Osteoblast (primary cell): ENCODE measurements around the gene TRANK1. TPM values are rescaled to one million over a fixed set of nuclear protein-coding genes. Genes with fewer than 3 reads are reported as not detected.
"Not testable (repeated sequence)": the region's sequence is repeated elsewhere in the genome, so short reads cannot be mapped to it uniquely, and the experiment has no call there.

Experiments used
- DNase-seq: peaks from one replicate; pipeline ENCODE4 v3.0.0; 2011; ENCODE audit warnings: low spot score, mixed read lengths; ENCODE audit not compliant: insufficient read length; ENCODE audit errors: missing footprints
- H2AFZ ChIP-seq: 2 replicates; pipeline ENCODE4 v1.6.0; 2011; ENCODE audit warnings: mild to moderate bottlenecking, low read length
- H3K27ac ChIP-seq: 2 replicates; pipeline ENCODE4 v1.5.1; 2011; ENCODE audit warnings: mild to moderate bottlenecking, low read depth, low read length, moderate library complexity
- H3K27me3 ChIP-seq: 2 replicates; pipeline ENCODE4 v1.6.0; 2012; ENCODE audit warnings: mild to moderate bottlenecking, control low read depth, inconsistent platforms, low read length, moderate library complexity; ENCODE audit not compliant: insufficient read depth
- H3K36me3 ChIP-seq: 2 replicates; pipeline ENCODE4 v1.5.1; 2011; ENCODE audit warnings: mild to moderate bottlenecking, low read length, control low read depth, moderate library complexity; ENCODE audit not compliant: insufficient read depth
- H3K4me1 ChIP-seq: 2 replicates; pipeline ENCODE4 v1.5.1; 2011; ENCODE audit warnings: mild to moderate bottlenecking, low read length, control low read depth, moderate library complexity; ENCODE audit not compliant: insufficient read depth
- H3K4me2 ChIP-seq: 2 replicates; pipeline ENCODE4 v1.6.0; 2011; ENCODE audit warnings: mild to moderate bottlenecking, low read length; ENCODE audit not compliant: insufficient read depth
- H3K4me3 ChIP-seq: fragments of 200-600 bp; sonication (generic); 3 replicates; pipeline ENCODE4 v1.5.1; 2012; ENCODE audit warnings: mild to moderate bottlenecking, low read length, inconsistent platforms; ENCODE audit not compliant: insufficient read depth
- H3K79me2 ChIP-seq: 2 replicates; pipeline ENCODE4 v1.6.0; 2012; ENCODE audit warnings: mild to moderate bottlenecking, low read length, control low read depth, inconsistent platforms; ENCODE audit not compliant: insufficient read depth
- H3K9me3 ChIP-seq: 2 replicates; pipeline ENCODE4 v1.5.1; 2011; ENCODE audit warnings: low read depth, low read length, control low read depth
- H4K20me1 ChIP-seq: 2 replicates; pipeline ENCODE4 v1.6.0; 2012; ENCODE audit warnings: mild to moderate bottlenecking, low read length, control low read depth; ENCODE audit not compliant: insufficient read depth
- total RNA-seq: library from RNA; depleted of rRNA; stranded (reverse); fragments of >200 nt; gene quantifications from 2 replicates; pipeline ENCODE4 v1.2.3, GENCODE V29; 2012
- TF ChIP-seq, protein P1 (sequence below): IDR thresholded peaks from 2 replicates; pipeline ENCODE4 v1.5.1; 2011; ENCODE audit warnings: mild to moderate bottlenecking, low read depth, low read length, moderate library complexity; ENCODE audit errors: extremely low read depth

TRANK1 gene
- total RNA-seq, 1 donor: 30.8 TPM

DNA sequence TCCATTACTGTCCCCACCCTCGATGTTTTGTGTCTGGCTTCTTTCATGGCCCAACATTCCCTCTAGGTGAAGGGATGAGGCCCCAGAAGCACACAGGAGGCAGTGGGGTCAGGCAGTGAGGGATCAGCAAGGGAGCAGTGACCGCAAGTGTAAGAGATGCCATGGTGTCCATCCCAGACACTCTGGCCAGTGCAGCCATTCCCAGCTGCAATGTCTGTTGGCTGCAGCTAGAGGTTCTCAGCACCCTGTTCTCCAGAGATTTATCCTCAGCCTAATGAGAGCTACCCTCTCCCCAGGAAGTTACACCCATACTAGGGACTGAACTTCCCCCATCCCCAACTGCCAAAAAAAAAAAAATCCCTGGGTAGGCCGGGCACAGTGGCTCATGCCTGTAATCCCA lies 40.2 kb downstream of the TRANK1 start:
- Histone ChIP-seq H3K27me3 (no peaks in the 10 kb centered on the region), H3K9me3 (no peaks in the 10 kb centered on the region), H3K4me3 (no peak overlapping the region), H2AFZ (no peak overlapping the region), H3K79me2 (no peaks in the 10 kb centered on the region), H3K36me3 (peaks cover 3% of the 10 kb centered on the region), H3K4me1 (peaks cover 10% of the 10 kb centered on the region), H3K4me2 (no peak overlapping the region), H4K20me1 (no peaks in the 10 kb centered on the region), H3K27ac (no peak overlapping the region)
- TF ChIP-seq, protein P1, sequence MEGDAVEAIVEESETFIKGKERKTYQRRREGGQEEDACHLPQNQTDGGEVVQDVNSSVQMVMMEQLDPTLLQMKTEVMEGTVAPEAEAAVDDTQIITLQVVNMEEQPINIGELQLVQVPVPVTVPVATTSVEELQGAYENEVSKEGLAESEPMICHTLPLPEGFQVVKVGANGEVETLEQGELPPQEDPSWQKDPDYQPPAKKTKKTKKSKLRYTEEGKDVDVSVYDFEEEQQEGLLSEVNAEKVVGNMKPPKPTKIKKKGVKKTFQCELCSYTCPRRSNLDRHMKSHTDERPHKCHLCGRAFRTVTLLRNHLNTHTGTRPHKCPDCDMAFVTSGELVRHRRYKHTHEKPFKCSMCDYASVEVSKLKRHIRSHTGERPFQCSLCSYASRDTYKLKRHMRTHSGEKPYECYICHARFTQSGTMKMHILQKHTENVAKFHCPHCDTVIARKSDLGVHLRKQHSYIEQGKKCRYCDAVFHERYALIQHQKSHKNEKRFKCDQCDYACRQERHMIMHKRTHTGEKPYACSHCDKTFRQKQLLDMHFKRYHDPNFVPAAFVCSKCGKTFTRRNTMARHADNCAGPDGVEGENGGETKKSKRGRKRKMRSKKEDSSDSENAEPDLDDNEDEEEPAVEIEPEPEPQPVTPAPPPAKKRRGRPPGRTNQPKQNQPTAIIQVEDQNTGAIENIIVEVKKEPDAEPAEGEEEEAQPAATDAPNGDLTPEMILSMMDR: peak; percentile 49
- peak; percentile 87 for DNase-seq

DNA sequence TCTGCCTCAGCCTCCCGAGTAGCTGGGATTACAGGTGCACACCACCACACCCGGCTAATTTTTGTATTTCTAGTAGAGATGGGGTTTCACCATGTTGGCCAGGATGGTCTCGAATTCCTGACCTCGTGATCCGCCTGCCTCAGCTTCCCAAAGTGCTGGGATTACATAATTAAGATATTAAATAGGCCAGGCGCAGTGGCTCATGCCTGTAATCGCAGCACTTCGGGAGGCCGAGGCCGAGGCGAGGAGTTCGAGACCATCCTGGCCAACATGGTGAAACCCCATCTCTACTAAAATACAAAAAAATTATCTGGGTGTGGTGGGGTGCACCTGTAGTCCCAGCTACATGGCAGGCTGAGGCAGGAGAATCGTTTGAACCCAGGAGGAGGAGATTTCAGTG lies 40.8 kb downstream of the TRANK1 start:
- not testable (repeated sequence) for H3K27ac ChIP-seq, H3K9me3 ChIP-seq, H3K4me1 ChIP-seq, H3K4me3 ChIP-seq, H3K27me3 ChIP-seq, H3K4me2 ChIP-seq, H3K79me2 ChIP-seq, DNase-seq, H4K20me1 ChIP-seq, H2AFZ ChIP-seq, H3K36me3 ChIP-seq

DNA sequence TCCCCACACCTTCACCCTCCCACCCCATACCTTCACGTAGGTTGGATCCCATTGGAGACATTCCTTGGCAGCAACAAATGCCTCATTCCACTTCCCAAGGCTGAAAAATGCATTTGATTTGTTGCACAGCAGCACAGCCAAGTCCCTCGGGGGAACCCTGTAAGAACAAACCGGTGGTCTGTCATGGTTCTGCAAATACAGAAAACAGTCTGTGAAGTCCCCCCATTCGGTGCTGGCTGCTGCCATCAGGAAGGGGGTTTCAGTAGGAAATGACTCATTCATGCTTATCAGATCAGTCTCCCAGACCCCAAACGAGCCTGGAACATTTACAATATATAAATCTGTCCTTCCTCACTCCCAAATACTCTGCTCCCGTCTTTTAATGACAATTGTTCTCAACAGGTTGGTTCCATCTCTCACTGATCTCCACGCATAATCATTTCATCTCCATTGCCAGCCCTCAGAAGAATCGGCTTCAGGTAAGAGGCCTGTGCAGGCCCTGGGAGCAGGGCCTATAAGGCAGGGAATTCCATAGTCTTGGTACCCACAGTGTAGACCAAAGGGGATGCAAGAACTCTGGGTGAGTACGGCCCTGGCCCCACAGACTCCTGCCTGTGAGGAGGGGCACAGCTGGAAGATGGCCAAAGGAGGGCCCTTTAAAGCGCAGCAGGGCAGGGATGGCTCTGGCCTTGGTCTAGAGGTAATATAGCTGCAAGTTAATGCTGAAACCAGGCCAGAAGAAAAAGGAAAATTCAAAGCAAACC lies 41.6 kb downstream of the TRANK1 start:
- Histone ChIP-seq H2AFZ (no peak overlapping the region), H3K4me1 (peaks cover 6% of the 10 kb centered on the region), H4K20me1 (no peaks in the 10 kb centered on the region), H3K79me2 (no peaks in the 10 kb centered on the region), H3K4me3 (no peak overlapping the region), H3K27ac (no peak overlapping the region), H3K27me3 (no peaks in the 10 kb centered on the region), H3K9me3 (no peaks in the 10 kb centered on the region), H3K36me3 (peaks cover 3% of the 10 kb centered on the region), H3K4me2 (no peak overlapping the region)
- no peak for DNase-seq
- TF ChIP-seq, protein P1: no peak

DNA sequence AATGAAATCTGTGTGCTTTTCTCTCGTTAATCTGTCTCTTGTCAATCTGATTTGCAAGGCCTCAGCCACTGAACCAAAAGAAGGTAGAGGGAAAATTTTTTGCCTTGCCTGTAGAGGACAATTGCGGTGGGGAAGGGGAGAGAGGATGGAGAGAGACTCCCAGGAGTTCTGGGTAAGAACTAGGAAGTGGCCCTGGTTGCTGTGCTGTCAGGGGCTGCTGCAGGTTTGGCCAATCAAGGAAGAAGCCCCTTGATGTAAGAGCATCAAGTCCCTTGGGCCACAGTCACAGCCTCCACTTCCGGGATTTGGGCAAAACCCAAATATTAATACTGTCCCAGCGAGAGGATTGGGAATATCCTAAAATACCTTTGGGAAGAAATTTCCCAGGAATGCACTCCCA lies 43.3 kb downstream of the TRANK1 start:
- Histone ChIP-seq H3K27ac (no peak overlapping the region), H3K79me2 (no peaks in the 10 kb centered on the region), H3K4me3 (no peak overlapping the region), H3K4me2 (no peak overlapping the region), H2AFZ (no peak overlapping the region), H3K4me1 (no peaks in the 10 kb centered on the region), H3K36me3 (peaks cover 3% of the 10 kb centered on the region), H3K27me3 (no peaks in the 10 kb centered on the region), H4K20me1 (no peaks in the 10 kb centered on the region), H3K9me3 (no peaks in the 10 kb centered on the region)
- no peak for DNase-seq
- TF ChIP-seq, protein P1: no peak
